Measurements from ENCODE around the gene RAB44. TPM values are rescaled to one million over a fixed set of nuclear protein-coding genes. Genes with fewer than 3 reads are reported as not detected.

RAB44 gene
- total RNA-seq, 1 experiment from 2014 or later, result not detected

DNA sequence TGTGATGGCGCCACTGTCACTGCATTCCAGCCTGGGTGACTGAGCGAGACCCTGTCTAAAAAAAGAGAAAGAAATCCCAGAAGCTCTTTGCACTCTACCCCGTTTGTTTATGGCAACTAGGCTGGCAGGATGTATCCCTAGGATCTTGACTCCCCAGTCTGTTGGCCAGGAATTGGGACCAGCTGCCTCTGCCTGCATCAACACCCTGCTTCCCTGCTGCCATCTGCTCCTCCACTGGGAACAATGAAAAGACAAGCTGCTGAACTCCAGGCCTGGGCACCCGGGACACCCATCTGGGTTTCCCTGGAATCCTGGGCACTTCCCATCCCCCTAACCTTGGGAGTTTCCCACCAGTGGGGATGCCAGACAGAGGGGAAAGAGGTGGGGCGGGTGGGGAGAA is 76.7 kb downstream of the RAB44 start:
- BruUV-seq (replicated peaks), result no TSS peak
- no peak for TF ChIP-seq EZH2 (IDR thresholded peaks at IDR 0.05; ENCODE audit: low read depth)
- TF ChIP-seq, protein P1, sequence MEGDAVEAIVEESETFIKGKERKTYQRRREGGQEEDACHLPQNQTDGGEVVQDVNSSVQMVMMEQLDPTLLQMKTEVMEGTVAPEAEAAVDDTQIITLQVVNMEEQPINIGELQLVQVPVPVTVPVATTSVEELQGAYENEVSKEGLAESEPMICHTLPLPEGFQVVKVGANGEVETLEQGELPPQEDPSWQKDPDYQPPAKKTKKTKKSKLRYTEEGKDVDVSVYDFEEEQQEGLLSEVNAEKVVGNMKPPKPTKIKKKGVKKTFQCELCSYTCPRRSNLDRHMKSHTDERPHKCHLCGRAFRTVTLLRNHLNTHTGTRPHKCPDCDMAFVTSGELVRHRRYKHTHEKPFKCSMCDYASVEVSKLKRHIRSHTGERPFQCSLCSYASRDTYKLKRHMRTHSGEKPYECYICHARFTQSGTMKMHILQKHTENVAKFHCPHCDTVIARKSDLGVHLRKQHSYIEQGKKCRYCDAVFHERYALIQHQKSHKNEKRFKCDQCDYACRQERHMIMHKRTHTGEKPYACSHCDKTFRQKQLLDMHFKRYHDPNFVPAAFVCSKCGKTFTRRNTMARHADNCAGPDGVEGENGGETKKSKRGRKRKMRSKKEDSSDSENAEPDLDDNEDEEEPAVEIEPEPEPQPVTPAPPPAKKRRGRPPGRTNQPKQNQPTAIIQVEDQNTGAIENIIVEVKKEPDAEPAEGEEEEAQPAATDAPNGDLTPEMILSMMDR (conservative IDR thresholded peaks at IDR 0.05), result no peak
- CTCF ChIA-PET, result interaction anchor here (0.7 kb wide), 1 partner anchor 131 kb away, joined by 3 read pairs; no protein-coding TSS in a partner anchor

DNA sequence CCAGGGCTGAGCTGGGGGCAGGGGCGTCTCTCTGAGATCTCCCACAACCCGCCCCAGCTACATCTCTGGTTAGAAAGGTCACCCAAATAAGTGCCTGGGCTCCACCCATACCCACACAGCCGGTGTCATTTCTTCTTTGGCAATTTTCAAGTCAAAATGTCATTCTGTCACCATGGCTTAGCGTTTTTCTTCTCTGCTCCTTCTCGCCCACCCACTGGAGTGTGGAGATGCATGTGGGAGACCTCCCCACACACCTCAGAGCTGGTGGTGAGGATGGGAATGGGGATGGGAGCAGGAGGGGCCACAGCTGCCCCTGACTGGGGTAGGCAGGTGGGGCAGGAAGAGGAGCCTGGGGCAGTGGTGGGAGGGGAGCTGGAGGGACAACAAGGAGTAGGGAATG is 78.5 kb downstream of the RAB44 start:
- H3K4me1 ChIP-seq (replicated peaks; ENCODE audit: insufficient read depth), result peaks cover 7% of the 10 kb centered on the region

More for the DNA sequence above, 76.7 kb downstream of the RAB44 start:
- peaks cover 16% of the 10 kb centered on the region for H3K4me1 ChIP-seq (replicated peaks; ENCODE audit: insufficient read depth)
- H3K27ac ChIP-seq, result no peak overlapping the region
- no peaks in the 10 kb centered on the region for H3K79me2 ChIP-seq (ENCODE audit: low read depth)
- intact Hi-C loops (cut with micrococcal nuclease; ENCODE audit: unreplicated experiment), result no loop called here
- no peak for DNase-seq
- H3K9me2 ChIP-seq (ENCODE audit: insufficient read depth), result no peaks in the 10 kb centered on the region
- peaks cover 11% of the 10 kb centered on the region; the same call in 1 of the 2 replicates for H3F3A ChIP-seq (ENCODE audit: insufficient read depth, low read depth)
- H3K36me3 ChIP-seq (ENCODE audit: low read depth), result no peaks in the 10 kb centered on the region
- no peak overlapping the region for H2AFZ ChIP-seq
- no peak overlapping the region for H3K4me3 ChIP-seq
- no peak overlapping the region for H3K4me2 ChIP-seq
- H3K9me3 ChIP-seq (ENCODE audit: insufficient read depth, low read depth), result no peaks in the 10 kb centered on the region
- no peaks in the 10 kb centered on the region for H3K27me3 ChIP-seq (ENCODE audit: insufficient read depth, low read depth)
- POLR2A ChIA-PET (ENCODE audit: unreplicated experiment), result no interaction called here
- H4K20me1 ChIP-seq (ENCODE audit: insufficient read depth), result no peaks in the 10 kb centered on the region

DNA sequence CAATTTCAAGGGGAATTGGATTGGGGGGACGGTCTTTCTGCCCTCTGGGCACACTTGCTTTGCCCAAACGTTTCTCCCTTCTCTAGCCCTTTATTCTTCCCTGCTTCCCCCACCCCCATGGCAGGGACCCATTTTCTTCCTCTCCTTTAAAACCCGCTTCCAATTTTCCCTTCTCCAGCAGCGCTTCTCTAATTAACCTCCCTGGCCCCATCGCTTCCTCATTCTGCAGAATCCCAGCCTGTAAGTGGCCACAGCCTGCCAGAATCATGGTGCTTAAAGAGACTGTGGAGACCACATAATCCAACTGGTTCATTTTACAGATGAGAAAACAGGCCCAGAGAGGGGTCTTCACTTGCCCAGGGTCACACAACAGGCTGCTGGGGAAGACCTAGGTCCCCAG is 80.2 kb downstream of the RAB44 start:
- intact Hi-C loops (cut with micrococcal nuclease; ENCODE audit: unreplicated experiment), result no loop called here
- POLR2A ChIA-PET (ENCODE audit: unreplicated experiment), result no interaction called here
- H3K9me2 ChIP-seq (ENCODE audit: insufficient read depth), result no peaks in the 10 kb centered on the region

More for the DNA sequence above, 78.5 kb downstream of the RAB44 start:
- DNase-seq, result no peak
- no peak overlapping the region for H2AFZ ChIP-seq
- no peaks in the 10 kb centered on the region for H3K27me3 ChIP-seq (ENCODE audit: insufficient read depth, low read depth)
- no peak overlapping the region for H3K27ac ChIP-seq
- intact Hi-C loops (cut with micrococcal nuclease; ENCODE audit: unreplicated experiment), result no loop called here
- no TSS peak for BruUV-seq (replicated peaks)
- no peaks in the 10 kb centered on the region for H3K9me2 ChIP-seq (ENCODE audit: insufficient read depth)
- H4K20me1 ChIP-seq (ENCODE audit: insufficient read depth), result no peaks in the 10 kb centered on the region
- H3K9me3 ChIP-seq (ENCODE audit: insufficient read depth, low read depth), result no peaks in the 10 kb centered on the region
- no peak for TF ChIP-seq EZH2 (IDR thresholded peaks at IDR 0.05; ENCODE audit: low read depth)
- CTCF ChIA-PET, result no interaction called here
- H3K4me2 ChIP-seq, result no peak overlapping the region
- H3K79me2 ChIP-seq (ENCODE audit: low read depth), result no peaks in the 10 kb centered on the region
- no peaks in the 10 kb centered on the region for H3K36me3 ChIP-seq (ENCODE audit: low read depth)
- no peak overlapping the region for H3K4me3 ChIP-seq
- POLR2A ChIA-PET (ENCODE audit: unreplicated experiment), result no interaction called here
- no peaks in the 10 kb centered on the region; the same call in 1 of the 2 replicates for H3F3A ChIP-seq (ENCODE audit: insufficient read depth, low read depth)

More for the DNA sequence above, 80.2 kb downstream of the RAB44 start:
- no peaks in the 10 kb centered on the region; the same call in 1 of the 2 replicates for H3F3A ChIP-seq (ENCODE audit: insufficient read depth, low read depth)
- TF ChIP-seq EZH2 (IDR thresholded peaks at IDR 0.05; ENCODE audit: low read depth), result no peak
- TF ChIP-seq, protein P1 (conservative IDR thresholded peaks at IDR 0.05), result no peak
- no peaks in the 10 kb centered on the region for H3K36me3 ChIP-seq (ENCODE audit: low read depth)
- no peaks in the 10 kb centered on the region for H3K79me2 ChIP-seq (ENCODE audit: low read depth)
- no peak overlapping the region for H3K4me2 ChIP-seq
- no peaks in the 10 kb centered on the region for H3K9me3 ChIP-seq (ENCODE audit: insufficient read depth, low read depth)
- no peak overlapping the region for H3K27ac ChIP-seq
- BruUV-seq (replicated peaks), result no TSS peak
- CTCF ChIA-PET, result no interaction called here
- no peak overlapping the region for H2AFZ ChIP-seq
- DNase-seq, result no peak
- H3K27me3 ChIP-seq (ENCODE audit: insufficient read depth, low read depth), result no peaks in the 10 kb centered on the region
- no peak overlapping the region for H3K4me3 ChIP-seq
- peaks cover 7% of the 10 kb centered on the region for H3K4me1 ChIP-seq (replicated peaks; ENCODE audit: insufficient read depth)
- no peaks in the 10 kb centered on the region for H4K20me1 ChIP-seq (ENCODE audit: insufficient read depth)

Measured in PC-9 (cell line).